C4-2B (cell line): ENCODE data around the gene PRCD.

ENCODE experiments used
- H3K27ac ChIP-seq: fragments of 450-650 bp; 2 replicates; pipeline ENCODE4 v1.5.1; 2017
- CTCF ChIP-seq: fragments of 450-650 bp; conservative IDR thresholded peaks from 2 replicates; pipeline ENCODE4 v1.5.1; 2017; ENCODE audit warnings: mild to moderate bottlenecking
- ZFX ChIP-seq: fragments of 450-650 bp; IDR thresholded peaks from 2 replicates; pipeline ENCODE4 v1.6.1; 2017

Gene PRCD

GRCh38 chr17:76495663-76496400 lies 44.0 kb upstream of the PRCD start:
- TF ChIP-seq ZFX (peak; percentile 26; the same call in 1 of the 2 replicates), CTCF (no peak)

GRCh38 chr17:76496464-76496863 lies 43.4 kb upstream of the PRCD start:
- peak overlapping the region; percentile 33 for H3K27ac ChIP-seq
- TF ChIP-seq ZFX, result no peak
- no peak for TF ChIP-seq CTCF

More at GRCh38 chr17:76495663-76496400, 44.0 kb upstream of the PRCD start:
- peak overlapping the region; percentile 33 for H3K27ac ChIP-seq

GRCh38 chr17:76497699-76497978 lies 42.2 kb upstream of the PRCD start:
- no peak overlapping the region for H3K27ac ChIP-seq
- TF ChIP-seq ZFX (no peak), CTCF (no peak)

- TF ChIP-seq ZFX (no peak), CTCF (no peak)
- no peak overlapping the region for H3K27ac ChIP-seq
Measured at GRCh38 chr17:76497979-76498875, 41.6 kb upstream of the PRCD start.

GRCh38 chr17:76498876-76499251 lies 41.0 kb upstream of the PRCD start:
- H3K27ac ChIP-seq, result no peak overlapping the region
- TF ChIP-seq ZFX (no peak), CTCF (no peak)

GRCh38 chr17:76499267-76499667 lies 40.6 kb upstream of the PRCD start:
- TF ChIP-seq CTCF (no peak), ZFX (no peak)
- no peak overlapping the region for H3K27ac ChIP-seq

GRCh38 chr17:76500074-76500746 lies 39.6 kb upstream of the PRCD start:
- no peak for TF ChIP-seq CTCF
- peak overlapping the region; percentile 61 for H3K27ac ChIP-seq
